HCT116 (cell line): ENCODE data around the gene DUSP28. TPM values are rescaled to one million over a fixed set of nuclear protein-coding genes. Genes with fewer than 3 reads are reported as not detected.

ENCODE experiments used
- ATAC-seq: fragments of 200-7000 bp; cut with Tn5 transposase; 2 replicates; pipeline ENCODE4 v1.9.1; 2020; ENCODE audit warnings: mild to moderate bottlenecking, moderate library complexity
- BruUV-seq: library from RNA; stranded (reverse); fragments of 400-500 nt; replicated peaks from 2 replicates; lab custom pipeline; 2021; lab: Mats Ljungman, UMichigan
- CTCF ChIA-PET: fragments of 300-600 bp; sonication (Branson Sonifier 250); formaldehyde crosslinking; loops from one replicate; lab custom pipeline; 2021; ENCODE audit warnings: antibody characterized with exemption; lab: Charles Lee
- POLR2A ChIA-PET: fragments of 300-600, 350-600 bp; sonication (Branson Sonifier 250); formaldehyde crosslinking; loops from one replicate; lab custom pipeline; 2021; ENCODE audit warnings: antibody characterized with exemption; lab: Charles Lee
- RAD21 ChIA-PET, 2 experiments: fragments of 300-600 bp; sonication (Branson Sonifier 250); formaldehyde crosslinking; loops; one replicate each; lab custom pipeline; 2023; ENCODE audit warnings: low total read pairs in 2 of 2; ENCODE audit not compliant: uncharacterized antibody in 2 of 2, unreplicated experiment in 2 of 2, low non-redundant PET in 1 of 2; lab: Charles Lee
- DNase-seq: peaks from one replicate; pipeline ENCODE4 v3.0.0-alpha.2; 2010; ENCODE audit warnings: low read depth, low spot score
- H2AFZ ChIP-seq: fragments of 200-600 bp; shearing (Covaris generic), sonication (generic); 2 replicates; pipeline ENCODE4 v1.6.1; 2017; ENCODE audit warnings: low read depth, mixed run types, mixed read lengths, antibody characterized with exemption, low read length; ENCODE audit not compliant: poor library complexity, severe bottlenecking
- H3K27ac ChIP-seq: 2 replicates; pipeline ENCODE4 v1.5.1; 2012; ENCODE audit warnings: low read depth, low read length
- H3K27me3 ChIP-seq: fragments of 200-600 bp; sonication (generic); 2 replicates; pipeline ENCODE4 v1.6.1; 2016; ENCODE audit warnings: mixed run types, low read length, mixed read lengths; ENCODE audit not compliant: insufficient read depth
- H3K36me3 ChIP-seq, 2 experiments: fragments of 200-500 bp in 1 of 2; fragments of 200-600 bp in 1 of 2; sonication (Bioruptor generic) in 1 of 2; sonication (generic) in 1 of 2; 2 replicates each; pipeline versions ENCODE4 v1.5.1 to v1.6.1; 2014 to 2016; ENCODE audit warnings: low read length in 2 of 2, inconsistent platforms in 1 of 2, mixed read lengths in 1 of 2, mixed run types in 1 of 2; ENCODE audit not compliant: insufficient read depth in 2 of 2, control insufficient read depth in 1 of 2
- H3K4me1 ChIP-seq, 2 experiments: fragments of 200-600 bp in 1 of 2; sonication (generic) in 1 of 2; 2 replicates each; pipeline versions ENCODE4 v1.5.1 to v1.6.1; 2012 to 2017; ENCODE audit warnings: low read length in 2 of 2, inconsistent platforms in 1 of 2, mild to moderate bottlenecking in 1 of 2, mixed read lengths in 1 of 2, mixed run types in 1 of 2, moderate library complexity in 1 of 2; ENCODE audit not compliant: insufficient read depth in 2 of 2, control insufficient read depth in 1 of 2
- H3K4me2 ChIP-seq: fragments of 200-600 bp; sonication (generic); 2 replicates; pipeline ENCODE4 v1.6.1; 2017; ENCODE audit warnings: mixed run types, low read length, mixed read lengths
- H3K4me3 ChIP-seq, 2 experiments: fragments of 200-600 bp in 1 of 2; sonication (generic) in 1 of 2; replicated peaks in 1 of 2; 2 replicates each; pipeline ENCODE4 v1.5.1; 2011 to 2016; ENCODE audit warnings: low read length in 2 of 2, control low read depth in 1 of 2, low read depth in 1 of 2, mild to moderate bottlenecking in 1 of 2, mixed read lengths in 1 of 2, mixed run types in 1 of 2
- H3K79me2 ChIP-seq: fragments of 200-600 bp; sonication (generic); 2 replicates; pipeline ENCODE4 v1.6.1; 2017; ENCODE audit warnings: mild to moderate bottlenecking, mixed run types, low read length, moderate library complexity, mixed read lengths; ENCODE audit not compliant: insufficient read depth
- H3K9ac ChIP-seq: fragments of 200-600 bp; sonication (generic); 2 replicates; pipeline ENCODE4 v1.6.1; 2016; ENCODE audit warnings: low read length, mixed read lengths
- H3K9me2 ChIP-seq: fragments of 200-600 bp; sonication (generic), shearing (Covaris generic); 2 replicates; pipeline ENCODE4 v1.6.1; 2017; ENCODE audit warnings: mixed run types, mild to moderate bottlenecking, moderate library complexity; ENCODE audit not compliant: insufficient read depth
- H3K9me3 ChIP-seq, 2 experiments: fragments of 200-500 bp in 1 of 2; fragments of 200-600 bp in 1 of 2; sonication (Bioruptor generic) in 1 of 2; sonication (generic) in 1 of 2; 2 replicates each; pipeline ENCODE4 v1.6.1; 2014 to 2017; ENCODE audit warnings: low read length in 2 of 2, mixed read lengths in 2 of 2, inconsistent platforms in 1 of 2, low read depth in 1 of 2, mild to moderate bottlenecking in 1 of 2, mixed run types in 1 of 2, moderate library complexity in 1 of 2; ENCODE audit not compliant: control insufficient read depth in 1 of 2, insufficient read depth in 1 of 2
- H4K20me1 ChIP-seq: fragments of 200-600 bp; sonication (generic), shearing (Covaris generic); 2 replicates; pipeline ENCODE4 v1.6.1; 2017; ENCODE audit warnings: mixed run types, mild to moderate bottlenecking, moderate library complexity; ENCODE audit not compliant: insufficient read depth
- CBX3 ChIP-seq: IDR thresholded peaks from 2 replicates; pipeline ENCODE4 v1.6.1; 2012; ENCODE audit warnings: low read depth
- EGR1 ChIP-seq: IDR thresholded peaks from 2 replicates; pipeline ENCODE4 v1.6.1; 2012; ENCODE audit warnings: low read depth
- ELF1 ChIP-seq: IDR thresholded peaks from 2 replicates; pipeline ENCODE4 v1.6.1; 2012; ENCODE audit warnings: low read depth, borderline replicate concordance
- FOSL1 ChIP-seq: IDR thresholded peaks from 2 replicates; pipeline ENCODE4 v1.6.1; 2012; ENCODE audit warnings: low read depth
- POLR2A ChIP-seq: IDR thresholded peaks from 2 replicates; pipeline ENCODE4 v1.7.0; 2011; ENCODE audit warnings: borderline replicate concordance; ENCODE audit not compliant: insufficient read depth, insufficient read length; ENCODE audit errors: extremely low read depth
- POLR2AphosphoS5 ChIP-seq: IDR thresholded peaks from 2 replicates; pipeline ENCODE4 v1.6.1; 2011; ENCODE audit warnings: mild to moderate bottlenecking, low read depth, low read length, moderate library complexity
- RAD21 ChIP-seq: IDR thresholded peaks from 2 replicates; pipeline ENCODE4 v1.6.1; 2012; ENCODE audit warnings: low read depth, mild to moderate bottlenecking
- SIN3A ChIP-seq: IDR thresholded peaks from 2 replicates; pipeline ENCODE4 v1.6.1; 2012; ENCODE audit warnings: low read depth
- SP1 ChIP-seq: IDR thresholded peaks from 2 replicates; pipeline ENCODE4 v1.6.1; 2012; ENCODE audit warnings: low read depth
- SRF ChIP-seq: IDR thresholded peaks from 2 replicates; pipeline ENCODE4 v1.6.1; 2012; ENCODE audit warnings: low read depth
- TCF7L2 ChIP-seq: IDR thresholded peaks from 2 replicates; pipeline ENCODE4 v1.7.0; 2011; ENCODE audit warnings: borderline replicate concordance, inconsistent platforms; ENCODE audit not compliant: insufficient read depth, insufficient read length; ENCODE audit errors: extremely low read depth
- YY1 ChIP-seq: IDR thresholded peaks from 2 replicates; pipeline ENCODE4 v1.6.1; 2011; ENCODE audit warnings: low read length, low read depth, moderate library complexity, mild to moderate bottlenecking; ENCODE audit not compliant: insufficient replicate concordance; ENCODE audit errors: extremely low read depth
- ZFX ChIP-seq: fragments of 450-650 bp; IDR thresholded peaks from 2 replicates; pipeline ENCODE4 v1.6.1; 2017
- ZNF274 ChIP-seq: fragments of 200-500 bp; sonication (Bioruptor generic); IDR thresholded peaks from 2 replicates; pipeline ENCODE4 v1.6.1; 2014; ENCODE audit warnings: mild to moderate bottlenecking, low read depth, low read length, inconsistent platforms
- intact Hi-C: fragments of 100-400 bp; cut with micrococcal nuclease; formaldehyde crosslinking; loops from 2 replicates; pipeline ENCODE4 v1.10.0; 2022
- total RNA-seq: library from RNA; stranded (reverse); gene quantifications from one replicate; pipeline ENCODE4 v1.2.1, GENCODE V29; 2021; ENCODE audit not compliant: unreplicated experiment
- TF ChIP-seq, protein P1 (sequence below): IDR thresholded peaks from 2 replicates; pipeline ENCODE4 v1.6.1; 2012
- TF ChIP-seq, protein P2 (sequence below): IDR thresholded peaks from 2 replicates; pipeline ENCODE4 v1.6.1; 2012
- TF ChIP-seq, protein P3 (sequence below), 3 experiments: fragments of 200-600 bp in 1 of 3; sonication (generic) in 1 of 3; IDR thresholded peaks in 2 of 3; conservative IDR thresholded peaks in 1 of 3; 2 replicates each; pipeline ENCODE4 v1.5.1; 2012 to 2017; ENCODE audit warnings: low read depth in 2 of 3, low read length in 2 of 3, antibody characterized with exemption in 1 of 3, borderline replicate concordance in 1 of 3, control low read depth in 1 of 3, mild to moderate bottlenecking in 1 of 3, mixed read lengths in 1 of 3, mixed run types in 1 of 3, moderate library complexity in 1 of 3; ENCODE audit not compliant: insufficient read depth in 1 of 3
- TF ChIP-seq, protein P4 (sequence below): IDR thresholded peaks from 2 replicates; pipeline ENCODE4 v1.6.1; 2012; ENCODE audit warnings: low read depth
- TF ChIP-seq, protein P5 (sequence below): IDR thresholded peaks from 2 replicates; pipeline ENCODE4 v1.6.1; 2011; ENCODE audit warnings: mild to moderate bottlenecking, low read length, moderate library complexity; ENCODE audit not compliant: insufficient replicate concordance; ENCODE audit errors: extremely low read depth

DUSP28 gene
- total RNA-seq, 1 experiment from 2014 or later: 5.6 TPM

DNA sequence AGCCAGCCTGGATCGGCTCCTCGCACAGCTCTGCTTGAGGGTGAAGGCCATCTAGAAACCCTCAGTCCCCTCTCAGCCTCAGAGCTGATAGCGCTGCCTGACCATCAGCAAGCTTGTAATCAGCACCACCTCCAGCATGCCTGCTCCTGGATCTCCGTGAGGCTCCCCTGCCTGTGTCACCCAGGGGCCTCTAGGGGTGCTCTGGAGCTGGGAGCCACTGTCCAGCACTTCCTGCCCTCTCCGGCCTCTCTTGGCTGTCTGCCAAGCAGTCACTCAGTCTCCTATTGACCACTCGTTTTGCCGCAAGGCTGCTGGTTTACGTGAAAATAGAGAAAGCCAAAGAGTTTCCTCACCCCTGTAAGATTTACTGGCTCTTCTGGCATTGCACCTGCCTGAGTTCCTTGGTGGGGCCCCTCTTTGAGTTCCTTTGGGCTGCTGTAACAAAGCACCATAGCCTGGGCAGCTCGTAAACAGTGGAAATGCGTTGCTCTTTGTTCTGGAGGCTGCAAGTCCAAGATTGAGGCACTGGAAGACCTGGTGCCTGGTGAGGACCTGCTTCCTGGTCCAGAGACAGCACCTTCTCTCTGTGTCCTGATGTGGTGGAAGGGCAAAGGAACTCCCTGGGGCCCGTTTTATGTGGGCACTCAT lies 44.3 kb downstream of the DUSP28 start:
- Histone ChIP-seq H3K79me2 (no peaks in the 10 kb centered on the region), H4K20me1 (no peaks in the 10 kb centered on the region), H3K9ac (no peak overlapping the region), H3K4me3 (peak overlapping the region in 1 of 2 experiments; percentile 4; a peak in 1 of 4 replicates)
- peak; percentile 57 for DNase-seq
- ChIA-PET POLR2A (no interaction called here), CTCF (interaction anchor here (1.0 to 2.2 kb wide), 6 partner anchors 8 to 236 kb away, joined by 3 to 6 read pairs (median 4); partner anchors contain the start of gene CAPN10)
- intact Hi-C loops: no loop called here
- TF ChIP-seq, protein P1, sequence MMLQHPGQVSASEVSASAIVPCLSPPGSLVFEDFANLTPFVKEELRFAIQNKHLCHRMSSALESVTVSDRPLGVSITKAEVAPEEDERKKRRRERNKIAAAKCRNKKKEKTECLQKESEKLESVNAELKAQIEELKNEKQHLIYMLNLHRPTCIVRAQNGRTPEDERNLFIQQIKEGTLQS: no peak
- TF ChIP-seq ZFX: no peak
- TF ChIP-seq FOSL1: no peak
- TF ChIP-seq SIN3A: no peak
- TF ChIP-seq, protein P2, sequence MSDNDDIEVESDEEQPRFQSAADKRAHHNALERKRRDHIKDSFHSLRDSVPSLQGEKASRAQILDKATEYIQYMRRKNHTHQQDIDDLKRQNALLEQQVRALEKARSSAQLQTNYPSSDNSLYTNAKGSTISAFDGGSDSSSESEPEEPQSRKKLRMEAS: no peak
- TF ChIP-seq POLR2A: no peak
- TF ChIP-seq SP1: no peak
- no peak for TF ChIP-seq EGR1
- no peak for TF ChIP-seq YY1
- TF ChIP-seq POLR2AphosphoS5: peak; percentile 65
- TF ChIP-seq, protein P3, sequence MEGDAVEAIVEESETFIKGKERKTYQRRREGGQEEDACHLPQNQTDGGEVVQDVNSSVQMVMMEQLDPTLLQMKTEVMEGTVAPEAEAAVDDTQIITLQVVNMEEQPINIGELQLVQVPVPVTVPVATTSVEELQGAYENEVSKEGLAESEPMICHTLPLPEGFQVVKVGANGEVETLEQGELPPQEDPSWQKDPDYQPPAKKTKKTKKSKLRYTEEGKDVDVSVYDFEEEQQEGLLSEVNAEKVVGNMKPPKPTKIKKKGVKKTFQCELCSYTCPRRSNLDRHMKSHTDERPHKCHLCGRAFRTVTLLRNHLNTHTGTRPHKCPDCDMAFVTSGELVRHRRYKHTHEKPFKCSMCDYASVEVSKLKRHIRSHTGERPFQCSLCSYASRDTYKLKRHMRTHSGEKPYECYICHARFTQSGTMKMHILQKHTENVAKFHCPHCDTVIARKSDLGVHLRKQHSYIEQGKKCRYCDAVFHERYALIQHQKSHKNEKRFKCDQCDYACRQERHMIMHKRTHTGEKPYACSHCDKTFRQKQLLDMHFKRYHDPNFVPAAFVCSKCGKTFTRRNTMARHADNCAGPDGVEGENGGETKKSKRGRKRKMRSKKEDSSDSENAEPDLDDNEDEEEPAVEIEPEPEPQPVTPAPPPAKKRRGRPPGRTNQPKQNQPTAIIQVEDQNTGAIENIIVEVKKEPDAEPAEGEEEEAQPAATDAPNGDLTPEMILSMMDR (IDR thresholded peaks at IDR 0.05 in 2 of 3, conservative IDR thresholded peaks at IDR 0.05 in 1 of 3; ENCODE audit: borderline replicate concordance in 1 of 3, insufficient read depth in 1 of 3, low read depth in 2 of 3, low read length in 2 of 3): peak; percentile 44 to 86 (median 78); a peak in 5 of 6 replicates
- no peak for TF ChIP-seq SRF
- no peak; the same call in 1 of the 2 replicates for TF ChIP-seq ELF1
- no peak for TF ChIP-seq TCF7L2
- peak; percentile 42; the same call in 1 of the 2 replicates for TF ChIP-seq RAD21
- no peak for TF ChIP-seq CBX3
- TF ChIP-seq, protein P4, sequence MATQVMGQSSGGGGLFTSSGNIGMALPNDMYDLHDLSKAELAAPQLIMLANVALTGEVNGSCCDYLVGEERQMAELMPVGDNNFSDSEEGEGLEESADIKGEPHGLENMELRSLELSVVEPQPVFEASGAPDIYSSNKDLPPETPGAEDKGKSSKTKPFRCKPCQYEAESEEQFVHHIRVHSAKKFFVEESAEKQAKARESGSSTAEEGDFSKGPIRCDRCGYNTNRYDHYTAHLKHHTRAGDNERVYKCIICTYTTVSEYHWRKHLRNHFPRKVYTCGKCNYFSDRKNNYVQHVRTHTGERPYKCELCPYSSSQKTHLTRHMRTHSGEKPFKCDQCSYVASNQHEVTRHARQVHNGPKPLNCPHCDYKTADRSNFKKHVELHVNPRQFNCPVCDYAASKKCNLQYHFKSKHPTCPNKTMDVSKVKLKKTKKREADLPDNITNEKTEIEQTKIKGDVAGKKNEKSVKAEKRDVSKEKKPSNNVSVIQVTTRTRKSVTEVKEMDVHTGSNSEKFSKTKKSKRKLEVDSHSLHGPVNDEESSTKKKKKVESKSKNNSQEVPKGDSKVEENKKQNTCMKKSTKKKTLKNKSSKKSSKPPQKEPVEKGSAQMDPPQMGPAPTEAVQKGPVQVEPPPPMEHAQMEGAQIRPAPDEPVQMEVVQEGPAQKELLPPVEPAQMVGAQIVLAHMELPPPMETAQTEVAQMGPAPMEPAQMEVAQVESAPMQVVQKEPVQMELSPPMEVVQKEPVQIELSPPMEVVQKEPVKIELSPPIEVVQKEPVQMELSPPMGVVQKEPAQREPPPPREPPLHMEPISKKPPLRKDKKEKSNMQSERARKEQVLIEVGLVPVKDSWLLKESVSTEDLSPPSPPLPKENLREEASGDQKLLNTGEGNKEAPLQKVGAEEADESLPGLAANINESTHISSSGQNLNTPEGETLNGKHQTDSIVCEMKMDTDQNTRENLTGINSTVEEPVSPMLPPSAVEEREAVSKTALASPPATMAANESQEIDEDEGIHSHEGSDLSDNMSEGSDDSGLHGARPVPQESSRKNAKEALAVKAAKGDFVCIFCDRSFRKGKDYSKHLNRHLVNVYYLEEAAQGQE: no peak
- TF ChIP-seq, protein P5, sequence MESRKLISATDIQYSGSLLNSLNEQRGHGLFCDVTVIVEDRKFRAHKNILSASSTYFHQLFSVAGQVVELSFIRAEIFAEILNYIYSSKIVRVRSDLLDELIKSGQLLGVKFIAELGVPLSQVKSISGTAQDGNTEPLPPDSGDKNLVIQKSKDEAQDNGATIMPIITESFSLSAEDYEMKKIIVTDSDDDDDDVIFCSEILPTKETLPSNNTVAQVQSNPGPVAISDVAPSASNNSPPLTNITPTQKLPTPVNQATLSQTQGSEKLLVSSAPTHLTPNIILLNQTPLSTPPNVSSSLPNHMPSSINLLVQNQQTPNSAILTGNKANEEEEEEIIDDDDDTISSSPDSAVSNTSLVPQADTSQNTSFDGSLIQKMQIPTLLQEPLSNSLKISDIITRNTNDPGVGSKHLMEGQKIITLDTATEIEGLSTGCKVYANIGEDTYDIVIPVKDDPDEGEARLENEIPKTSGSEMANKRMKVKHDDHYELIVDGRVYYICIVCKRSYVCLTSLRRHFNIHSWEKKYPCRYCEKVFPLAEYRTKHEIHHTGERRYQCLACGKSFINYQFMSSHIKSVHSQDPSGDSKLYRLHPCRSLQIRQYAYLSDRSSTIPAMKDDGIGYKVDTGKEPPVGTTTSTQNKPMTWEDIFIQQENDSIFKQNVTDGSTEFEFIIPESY: no peak
- TF ChIP-seq ZNF274: no peak
- TF ChIP-seq, all 23 proteins: peak for 3
- Histone ChIP-seq H3K27ac (no peak overlapping the region; the same call in 1 of the 2 replicates), H2AFZ (no peak overlapping the region), H3K4me2 (peak overlapping the region; percentile 46), H3K9me2 (no peaks in the 10 kb centered on the region), H3K9me3 (no peaks in the 10 kb centered on the region), H3K4me1 (peaks cover 8 to 25% of the 10 kb centered on the region in 2 experiments; a peak in 3 of 4 replicates), H3K27me3 (no peaks in the 10 kb centered on the region), H3K36me3 (no peaks in the 10 kb centered on the region)
- RAD21 ChIA-PET: no interaction called here
- ATAC-seq: peak; percentile 95
- no TSS peak for BruUV-seq
